ENCODE results near the gene HBE1. TPM values are rescaled to one million over a fixed set of nuclear protein-coding genes. Genes with fewer than 3 reads are reported as not detected.

Gene HBE1
- total and polyA plus RNA-seq, 10 of the 15 experiments (the other 5 are each of a cell fraction or from before 2014, with no cell fraction given), result 0.13 to 2.7 (median 0.62) TPM; not detected in 5

DNA sequence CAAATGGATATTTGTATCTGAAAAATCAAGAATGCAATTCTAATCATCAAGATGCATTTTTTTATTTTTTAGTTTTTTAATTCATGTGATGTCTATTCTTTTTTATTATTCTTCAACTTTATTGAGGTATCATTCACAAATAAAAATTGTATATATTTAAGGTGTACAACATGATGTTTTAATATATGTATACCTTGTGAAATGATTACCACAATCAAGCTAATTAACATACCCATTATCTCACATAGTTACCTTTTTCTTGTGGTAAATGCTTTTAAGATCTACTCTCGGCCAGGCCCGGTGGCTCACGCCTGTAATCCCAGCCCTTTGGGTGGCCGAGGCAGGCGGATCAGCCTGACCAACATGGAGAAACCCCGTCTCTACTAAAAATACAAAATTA, 46.6 kb downstream of the HBE1 start (continued):
- TF ChIP-seq, protein P1, sequence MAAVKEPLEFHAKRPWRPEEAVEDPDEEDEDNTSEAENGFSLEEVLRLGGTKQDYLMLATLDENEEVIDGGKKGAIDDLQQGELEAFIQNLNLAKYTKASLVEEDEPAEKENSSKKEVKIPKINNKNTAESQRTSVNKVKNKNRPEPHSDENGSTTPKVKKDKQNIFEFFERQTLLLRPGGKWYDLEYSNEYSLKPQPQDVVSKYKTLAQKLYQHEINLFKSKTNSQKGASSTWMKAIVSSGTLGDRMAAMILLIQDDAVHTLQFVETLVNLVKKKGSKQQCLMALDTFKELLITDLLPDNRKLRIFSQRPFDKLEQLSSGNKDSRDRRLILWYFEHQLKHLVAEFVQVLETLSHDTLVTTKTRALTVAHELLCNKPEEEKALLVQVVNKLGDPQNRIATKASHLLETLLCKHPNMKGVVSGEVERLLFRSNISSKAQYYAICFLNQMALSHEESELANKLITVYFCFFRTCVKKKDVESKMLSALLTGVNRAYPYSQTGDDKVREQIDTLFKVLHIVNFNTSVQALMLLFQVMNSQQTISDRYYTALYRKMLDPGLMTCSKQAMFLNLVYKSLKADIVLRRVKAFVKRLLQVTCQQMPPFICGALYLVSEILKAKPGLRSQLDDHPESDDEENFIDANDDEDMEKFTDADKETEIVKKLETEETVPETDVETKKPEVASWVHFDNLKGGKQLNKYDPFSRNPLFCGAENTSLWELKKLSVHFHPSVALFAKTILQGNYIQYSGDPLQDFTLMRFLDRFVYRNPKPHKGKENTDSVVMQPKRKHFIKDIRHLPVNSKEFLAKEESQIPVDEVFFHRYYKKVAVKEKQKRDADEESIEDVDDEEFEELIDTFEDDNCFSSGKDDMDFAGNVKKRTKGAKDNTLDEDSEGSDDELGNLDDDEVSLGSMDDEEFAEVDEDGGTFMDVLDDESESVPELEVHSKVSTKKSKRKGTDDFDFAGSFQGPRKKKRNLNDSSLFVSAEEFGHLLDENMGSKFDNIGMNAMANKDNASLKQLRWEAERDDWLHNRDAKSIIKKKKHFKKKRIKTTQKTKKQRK (IDR thresholded peaks at IDR 0.05; ENCODE audit: low read depth, low read length), result no peak
- TF ChIP-seq TAF1 (IDR thresholded peaks at IDR 0.05; ENCODE audit: borderline replicate concordance, low read depth, low read length) (no peak), TARDBP (IDR thresholded peaks at IDR 0.05; ENCODE audit: borderline replicate concordance) (no peak)

Other genes starting within 250 kb of the HBE1 start
Only the 7 nearest of the 21 such genes appear.
- gene OR51V1, start 69.3 kb downstream of the HBE1 start, total RNA-seq (2014; rRNA removed), result not detected in 2 replicates
- not detected in 2 replicates for gene OR51V1, start 69.3 kb downstream of the HBE1 start, total RNA-seq (2014; rRNA removed; fragmentation: Illumina TruSeq; extraction: Trizol)
- not detected in 2 replicates for gene OR51V1, start 69.3 kb downstream of the HBE1 start, total RNA-seq (2021)
- gene OR51V1, start 69.3 kb downstream of the HBE1 start, polyA plus RNA-seq (2011; rRNA removed), result not detected in 2 replicates
- gene OR51V1, start 69.3 kb downstream of the HBE1 start, polyA plus RNA-seq (2014; fragmentation: Illumina TruSeq; extraction: Trizol), result not detected in 2 replicates
- not detected for gene OR51V1, start 69.3 kb downstream of the HBE1 start, polyA plus RNA-seq (2014; fragmentation: Nextera tagmentation; extraction: Ambion mirVana)
- not detected in 2 replicates for gene OR51V1, start 69.3 kb downstream of the HBE1 start, polyA plus RNA-seq (2014; rRNA removed)
- gene OR51V1, start 69.3 kb downstream of the HBE1 start, polyA plus RNA-seq (2016; fragmentation: Nextera tagmentation; extraction: Ambion mirVana), result not detected
- gene HBB, start 42.9 kb downstream of the HBE1 start, total RNA-seq (2014; rRNA removed), result not detected in 2 replicates
- gene HBB, start 42.9 kb downstream of the HBE1 start, total RNA-seq (2014; rRNA removed; fragmentation: Illumina TruSeq; extraction: Trizol), result not detected in 2 replicates
- gene HBB, start 42.9 kb downstream of the HBE1 start, total RNA-seq (2021), result 0.36 TPM in 1 of 2 replicates, not detected in the other
- gene HBB, start 42.9 kb downstream of the HBE1 start, polyA plus RNA-seq (2011; rRNA removed), result not detected in 2 replicates
- gene HBB, start 42.9 kb downstream of the HBE1 start, polyA plus RNA-seq (2014; fragmentation: Illumina TruSeq; extraction: Trizol), result not detected in 2 replicates
- not detected for gene HBB, start 42.9 kb downstream of the HBE1 start, polyA plus RNA-seq (2014; fragmentation: Nextera tagmentation; extraction: Ambion mirVana)
- gene HBB, start 42.9 kb downstream of the HBE1 start, polyA plus RNA-seq (2014; rRNA removed), result not detected in 2 replicates
- gene HBB, start 42.9 kb downstream of the HBE1 start, polyA plus RNA-seq (2016; fragmentation: Nextera tagmentation; extraction: Ambion mirVana), result not detected
- gene HBD, start 35.5 kb downstream of the HBE1 start, total RNA-seq (2014; rRNA removed), result not detected in 2 replicates
- not detected in 2 replicates for gene HBD, start 35.5 kb downstream of the HBE1 start, total RNA-seq (2014; rRNA removed; fragmentation: Illumina TruSeq; extraction: Trizol)
- not detected in 2 replicates for gene HBD, start 35.5 kb downstream of the HBE1 start, total RNA-seq (2021)
- gene HBD, start 35.5 kb downstream of the HBE1 start, polyA plus RNA-seq (2011; rRNA removed), result not detected in 2 replicates
- gene HBD, start 35.5 kb downstream of the HBE1 start, polyA plus RNA-seq (2014; fragmentation: Illumina TruSeq; extraction: Trizol), result not detected in 2 replicates
- gene HBD, start 35.5 kb downstream of the HBE1 start, polyA plus RNA-seq (2014; fragmentation: Nextera tagmentation; extraction: Ambion mirVana), result under 1 TPM; 0.11 to 0.32 TPM
- gene HBD, start 35.5 kb downstream of the HBE1 start, polyA plus RNA-seq (2014; rRNA removed), result not detected in 2 replicates
- not detected for gene HBD, start 35.5 kb downstream of the HBE1 start, polyA plus RNA-seq (2016; fragmentation: Nextera tagmentation; extraction: Ambion mirVana)
- gene HBG1, start 20.1 kb downstream of the HBE1 start, total RNA-seq (2014; rRNA removed), result 1.1 TPM in 1 of 2 replicates, not detected in the other
- gene HBG1, start 20.1 kb downstream of the HBE1 start, total RNA-seq (2014; rRNA removed; fragmentation: Illumina TruSeq; extraction: Trizol), result not detected in 2 replicates
- 1.9 and 2.2 TPM in 2 replicates for gene HBG1, start 20.1 kb downstream of the HBE1 start, total RNA-seq (2021)
- gene HBG1, start 20.1 kb downstream of the HBE1 start, polyA plus RNA-seq (2011; rRNA removed), result 0.49 and 1.0 TPM in 2 replicates
- not detected in 2 replicates for gene HBG1, start 20.1 kb downstream of the HBE1 start, polyA plus RNA-seq (2014; fragmentation: Illumina TruSeq; extraction: Trizol)
- gene HBG1, start 20.1 kb downstream of the HBE1 start, polyA plus RNA-seq (2014; fragmentation: Nextera tagmentation; extraction: Ambion mirVana), result 1 to 10 TPM in 1 of 2 experiments, under 1 TPM in 1; 0.84 to 1.9 TPM
- gene HBG1, start 20.1 kb downstream of the HBE1 start, polyA plus RNA-seq (2014; rRNA removed), result 2.3 TPM in 1 of 2 replicates, not detected in the other
- gene HBG1, start 20.1 kb downstream of the HBE1 start, polyA plus RNA-seq (2016; fragmentation: Nextera tagmentation; extraction: Ambion mirVana), result not detected
- gene HBG2, start 15.2 kb downstream of the HBE1 start, total RNA-seq (2014; rRNA removed), result not detected in 2 replicates
- not detected in 2 replicates for gene HBG2, start 15.2 kb downstream of the HBE1 start, total RNA-seq (2014; rRNA removed; fragmentation: Illumina TruSeq; extraction: Trizol)
- 4.5 and 8.3 TPM in 2 replicates for gene HBG2, start 15.2 kb downstream of the HBE1 start, total RNA-seq (2021)
- 1.4 and 2.2 TPM in 2 replicates for gene HBG2, start 15.2 kb downstream of the HBE1 start, polyA plus RNA-seq (2011; rRNA removed)
- gene HBG2, start 15.2 kb downstream of the HBE1 start, polyA plus RNA-seq (2014; fragmentation: Illumina TruSeq; extraction: Trizol), result not detected in 2 replicates
- gene HBG2, start 15.2 kb downstream of the HBE1 start, polyA plus RNA-seq (2014; fragmentation: Nextera tagmentation; extraction: Ambion mirVana), result 1 to 10 TPM; 2.9 to 7.2 TPM
- gene HBG2, start 15.2 kb downstream of the HBE1 start, polyA plus RNA-seq (2014; rRNA removed), result 0.25 and 1.1 TPM in 2 replicates
- not detected for gene HBG2, start 15.2 kb downstream of the HBE1 start, polyA plus RNA-seq (2016; fragmentation: Nextera tagmentation; extraction: Ambion mirVana)
- not detected in 2 replicates for gene OR51B4, start 32.0 kb upstream of the HBE1 start, total RNA-seq (2014; rRNA removed)
- gene OR51B4, start 32.0 kb upstream of the HBE1 start, total RNA-seq (2014; rRNA removed; fragmentation: Illumina TruSeq; extraction: Trizol), result not detected in 2 replicates
- 0.23 TPM in 1 of 2 replicates, not detected in the other for gene OR51B4, start 32.0 kb upstream of the HBE1 start, total RNA-seq (2021)
- gene OR51B4, start 32.0 kb upstream of the HBE1 start, polyA plus RNA-seq (2011; rRNA removed), result 1.1 and 2.1 TPM in 2 replicates
- gene OR51B4, start 32.0 kb upstream of the HBE1 start, polyA plus RNA-seq (2014; fragmentation: Illumina TruSeq; extraction: Trizol), result not detected in 2 replicates
- not detected for gene OR51B4, start 32.0 kb upstream of the HBE1 start, polyA plus RNA-seq (2014; fragmentation: Nextera tagmentation; extraction: Ambion mirVana)
- not detected in 2 replicates for gene OR51B4, start 32.0 kb upstream of the HBE1 start, polyA plus RNA-seq (2014; rRNA removed)
- not detected for gene OR51B4, start 32.0 kb upstream of the HBE1 start, polyA plus RNA-seq (2016; fragmentation: Nextera tagmentation; extraction: Ambion mirVana)
- gene OR51B2, start 54.4 kb upstream of the HBE1 start, total RNA-seq (2014; rRNA removed), result not detected in 2 replicates
- gene OR51B2, start 54.4 kb upstream of the HBE1 start, total RNA-seq (2014; rRNA removed; fragmentation: Illumina TruSeq; extraction: Trizol), result not detected in 2 replicates
- gene OR51B2, start 54.4 kb upstream of the HBE1 start, total RNA-seq (2021), result not detected in 2 replicates
- 0.22 and 0.29 TPM in 2 replicates for gene OR51B2, start 54.4 kb upstream of the HBE1 start, polyA plus RNA-seq (2011; rRNA removed)
- not detected in 2 replicates for gene OR51B2, start 54.4 kb upstream of the HBE1 start, polyA plus RNA-seq (2014; fragmentation: Illumina TruSeq; extraction: Trizol)
- gene OR51B2, start 54.4 kb upstream of the HBE1 start, polyA plus RNA-seq (2014; fragmentation: Nextera tagmentation; extraction: Ambion mirVana), result not detected
- gene OR51B2, start 54.4 kb upstream of the HBE1 start, polyA plus RNA-seq (2014; rRNA removed), result not detected in 2 replicates
- gene OR51B2, start 54.4 kb upstream of the HBE1 start, polyA plus RNA-seq (2016; fragmentation: Nextera tagmentation; extraction: Ambion mirVana), result not detected